Type B pancreatic cell (in vitro differentiated cells): ENCODE measurements around the gene PPP1R3C. TPM values are rescaled to one million over a fixed set of nuclear protein-coding genes. Genes with fewer than 3 reads are reported as not detected.

ENCODE experiments used
- DNase-seq: peaks from one replicate; pipeline ENCODE4 v3.0.0; 2021; ENCODE audit warnings: mixed read lengths; ENCODE audit not compliant: unreplicated experiment; ENCODE audit errors: extremely low spot score
- H3K27ac Mint-ChIP-seq: 2 replicates; pipeline ENCODE4 v1.8.0; 2021; ENCODE audit warnings: mild to moderate bottlenecking, mixed read lengths
- H3K27me3 Mint-ChIP-seq: 2 replicates; pipeline ENCODE4 v1.8.0; 2021; ENCODE audit warnings: mixed read lengths
- H3K36me3 Mint-ChIP-seq: 2 replicates; pipeline ENCODE4 v1.8.0; 2021; ENCODE audit warnings: mixed read lengths
- H3K4me1 Mint-ChIP-seq: one replicate; pipeline ENCODE4 v1.8.0; 2021; ENCODE audit warnings: mixed read lengths; ENCODE audit not compliant: unreplicated experiment
- H3K4me3 Mint-ChIP-seq: 2 replicates; pipeline ENCODE4 v1.8.0; 2021; ENCODE audit warnings: mild to moderate bottlenecking, mixed read lengths
- H3K9me3 Mint-ChIP-seq: 2 replicates; pipeline ENCODE4 v1.8.0; 2021; ENCODE audit warnings: mixed read lengths
- total RNA-seq: library from RNA; stranded (reverse); gene quantifications from 2 replicates; pipeline ENCODE4 v1.2.1, GENCODE V29; 2021; ENCODE audit warnings: low replicate concordance
- TF ChIP-seq, protein P1 (sequence below): fragments of 200-600 bp; sonication (generic); conservative IDR thresholded peaks from 2 replicates; pipeline ENCODE4 v1.5.0; 2021; ENCODE audit warnings: antibody characterized with exemption, mild to moderate bottlenecking

PPP1R3C gene
- total RNA-seq, 1 donor from 2014 or later, result 7.8 TPM

DNA sequence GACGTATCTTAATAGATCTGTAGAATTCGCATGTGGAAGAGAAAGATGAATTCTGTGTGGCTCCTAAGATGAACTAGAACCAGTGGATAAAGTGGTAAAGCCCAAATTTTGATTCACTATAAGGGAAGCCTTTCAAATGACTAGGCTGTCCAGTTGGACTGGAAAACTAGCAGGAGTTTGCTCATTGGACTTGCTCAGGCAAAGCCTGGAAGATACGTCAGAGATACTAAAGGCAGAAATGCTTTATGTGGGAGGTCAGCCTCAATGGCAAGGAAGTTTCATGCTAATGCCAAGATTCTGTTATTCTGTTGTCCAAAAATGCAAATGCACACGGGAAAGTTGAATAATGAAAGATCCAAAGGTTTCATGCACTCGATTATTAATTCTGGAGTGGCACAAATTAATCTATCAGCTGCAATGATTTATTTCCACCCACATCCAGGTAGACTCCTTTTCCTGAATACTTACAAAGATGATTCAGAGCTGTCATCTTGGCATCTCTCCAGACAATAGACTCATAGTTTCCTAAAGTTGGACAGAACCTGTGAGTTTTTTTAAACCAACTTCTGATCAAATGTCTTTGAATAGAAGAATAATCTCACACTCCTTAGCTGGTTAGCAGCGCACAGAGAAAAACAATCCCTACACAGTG is 20.5 kb upstream of the PPP1R3C start:
- DNase-seq, result no peak

DNA sequence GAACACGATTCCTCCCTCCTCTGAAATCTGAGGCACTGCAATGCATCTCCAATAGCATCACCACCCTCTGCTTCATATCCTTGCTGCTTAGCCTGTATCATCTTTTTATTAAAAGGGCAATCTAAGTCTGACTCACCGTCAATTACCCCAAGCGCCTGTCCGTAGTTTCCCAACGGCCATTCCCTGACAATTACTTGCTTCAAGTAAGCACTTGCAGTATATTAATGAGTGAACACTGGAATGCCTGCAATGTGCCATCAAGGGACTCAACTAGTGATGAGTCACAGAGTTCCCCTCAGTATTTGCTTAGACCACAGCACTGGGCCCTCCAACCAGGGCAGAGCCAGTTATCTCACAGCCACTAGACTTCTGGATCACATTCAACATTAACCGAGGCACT is 19.5 kb upstream of the PPP1R3C start:
- no peak overlapping the region for H3K4me3 Mint-ChIP-seq
- TF ChIP-seq, protein P1, sequence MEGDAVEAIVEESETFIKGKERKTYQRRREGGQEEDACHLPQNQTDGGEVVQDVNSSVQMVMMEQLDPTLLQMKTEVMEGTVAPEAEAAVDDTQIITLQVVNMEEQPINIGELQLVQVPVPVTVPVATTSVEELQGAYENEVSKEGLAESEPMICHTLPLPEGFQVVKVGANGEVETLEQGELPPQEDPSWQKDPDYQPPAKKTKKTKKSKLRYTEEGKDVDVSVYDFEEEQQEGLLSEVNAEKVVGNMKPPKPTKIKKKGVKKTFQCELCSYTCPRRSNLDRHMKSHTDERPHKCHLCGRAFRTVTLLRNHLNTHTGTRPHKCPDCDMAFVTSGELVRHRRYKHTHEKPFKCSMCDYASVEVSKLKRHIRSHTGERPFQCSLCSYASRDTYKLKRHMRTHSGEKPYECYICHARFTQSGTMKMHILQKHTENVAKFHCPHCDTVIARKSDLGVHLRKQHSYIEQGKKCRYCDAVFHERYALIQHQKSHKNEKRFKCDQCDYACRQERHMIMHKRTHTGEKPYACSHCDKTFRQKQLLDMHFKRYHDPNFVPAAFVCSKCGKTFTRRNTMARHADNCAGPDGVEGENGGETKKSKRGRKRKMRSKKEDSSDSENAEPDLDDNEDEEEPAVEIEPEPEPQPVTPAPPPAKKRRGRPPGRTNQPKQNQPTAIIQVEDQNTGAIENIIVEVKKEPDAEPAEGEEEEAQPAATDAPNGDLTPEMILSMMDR, result no peak
- DNase-seq, result no peak
- H3K4me1 Mint-ChIP-seq, result peaks cover 4% of the 10 kb centered on the region
- H3K27me3 Mint-ChIP-seq, result no peaks in the 10 kb centered on the region
- no peaks in the 10 kb centered on the region for H3K36me3 Mint-ChIP-seq
- peak overlapping the region; percentile 48 for H3K27ac Mint-ChIP-seq
- H3K9me3 Mint-ChIP-seq, result peaks cover 4% of the 10 kb centered on the region

More for the DNA sequence above, 20.5 kb upstream of the PPP1R3C start:
- TF ChIP-seq, protein P1, result no peak
- Mint-ChIP-seq H3K4me3 (no peak overlapping the region), H3K27me3 (no peaks in the 10 kb centered on the region), H3K4me1 (peaks cover 4% of the 10 kb centered on the region), H3K9me3 (peaks cover under 1% of the 10 kb centered on the region), H3K36me3 (no peaks in the 10 kb centered on the region), H3K27ac (no peak overlapping the region)

DNA sequence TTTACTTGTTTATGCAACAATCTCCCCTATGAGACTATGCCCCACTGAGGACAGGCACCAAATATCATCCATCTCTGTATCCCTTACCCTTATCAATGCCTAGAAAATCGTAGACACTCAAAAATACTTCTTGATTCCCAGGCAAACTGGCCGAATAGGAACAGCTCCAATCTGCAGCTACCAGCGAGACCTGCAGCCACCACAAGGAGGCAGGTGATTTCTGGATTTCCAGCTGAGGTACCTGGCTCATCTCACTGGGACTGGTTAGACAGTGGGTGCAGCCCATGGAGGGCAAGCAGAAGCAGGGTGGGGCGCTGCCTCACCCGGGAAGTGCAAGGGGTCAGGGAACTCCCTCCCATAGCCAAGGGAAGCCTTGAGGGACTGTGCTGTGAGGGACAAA is 10.8 kb upstream of the PPP1R3C start:
- no peaks in the 10 kb centered on the region for H3K36me3 Mint-ChIP-seq
- no peak overlapping the region for H3K27ac Mint-ChIP-seq
- no peak overlapping the region for H3K4me3 Mint-ChIP-seq
- H3K4me1 Mint-ChIP-seq, result no peaks in the 10 kb centered on the region
- H3K27me3 Mint-ChIP-seq, result peaks cover 24% of the 10 kb centered on the region
- H3K9me3 Mint-ChIP-seq, result peaks cover 10% of the 10 kb centered on the region
- TF ChIP-seq, protein P1, result peak; percentile 55
- DNase-seq, result no peak

DNA sequence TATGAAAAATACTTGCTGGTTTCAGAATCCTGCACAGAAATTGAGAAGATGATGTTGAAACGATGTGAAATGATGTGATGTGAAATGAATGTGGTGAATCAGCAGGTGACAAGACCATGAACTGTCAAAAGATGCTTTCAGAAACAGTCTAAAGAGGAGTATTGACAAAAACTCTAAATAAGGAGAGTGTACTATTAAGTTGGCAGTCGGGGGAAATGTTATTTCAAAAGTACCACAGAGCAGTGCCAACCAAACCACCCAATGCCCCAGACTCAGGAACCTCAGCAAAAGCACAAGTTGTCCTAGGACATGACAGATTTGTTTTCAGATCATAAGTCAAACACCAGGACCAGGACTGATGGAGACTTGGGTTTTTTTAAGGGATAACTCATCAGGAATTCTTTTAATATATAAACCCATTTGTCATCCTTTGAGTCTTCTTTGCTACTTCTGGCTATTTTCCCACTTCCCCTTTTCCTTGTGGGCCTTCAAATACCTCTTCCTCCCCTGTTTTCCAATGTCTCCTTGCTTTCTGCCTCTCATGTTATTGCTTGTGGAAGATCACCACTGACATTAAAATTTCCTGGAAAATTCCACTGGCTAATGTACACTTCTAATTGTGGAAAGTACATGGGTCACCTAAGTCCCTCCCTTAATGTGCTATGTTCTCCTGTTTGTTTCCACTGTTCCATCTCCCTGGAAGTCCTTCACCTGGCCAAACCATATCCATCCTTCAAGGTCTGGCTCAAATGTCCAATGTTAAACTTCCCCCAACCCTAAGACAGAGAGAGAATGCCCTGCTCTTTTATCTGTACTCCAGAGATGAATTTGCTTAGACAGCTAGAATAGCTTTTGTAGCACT is 10.2 kb upstream of the PPP1R3C start:
- no peak for DNase-seq
- Mint-ChIP-seq H3K9me3 (peaks cover 6% of the 10 kb centered on the region), H3K36me3 (no peaks in the 10 kb centered on the region), H3K4me1 (no peaks in the 10 kb centered on the region), H3K27ac (no peak overlapping the region), H3K4me3 (no peak overlapping the region), H3K27me3 (peaks cover 24% of the 10 kb centered on the region)
- TF ChIP-seq, protein P1, result no peak

DNA sequence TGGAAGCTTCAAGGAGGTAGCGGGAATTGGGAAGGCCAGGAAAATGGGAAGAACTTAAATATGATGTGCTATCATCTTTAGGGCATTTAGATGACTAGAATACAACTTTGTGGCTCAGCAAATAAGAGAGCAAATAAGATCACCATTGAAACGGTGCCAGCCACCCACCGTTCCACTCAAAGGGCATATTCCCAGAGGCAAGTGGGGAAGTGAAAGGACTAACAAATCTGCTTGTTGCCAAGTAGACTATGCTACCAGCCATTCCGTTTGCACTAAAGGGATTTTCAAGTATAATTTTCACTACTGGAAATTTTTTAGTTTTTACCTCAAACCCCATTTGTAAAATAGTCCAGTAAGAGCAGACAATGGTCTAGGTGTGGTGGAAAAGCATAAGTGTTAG is 4.0 kb upstream of the PPP1R3C start:
- Mint-ChIP-seq H3K36me3 (no peaks in the 10 kb centered on the region), H3K27me3 (peaks cover 16% of the 10 kb centered on the region), H3K4me3 (no peak overlapping the region), H3K9me3 (peaks cover 6% of the 10 kb centered on the region), H3K27ac (no peak overlapping the region), H3K4me1 (peaks cover 16% of the 10 kb centered on the region)
- no peak for DNase-seq
- TF ChIP-seq, protein P1, result no peak
